ENCODE measurements around the gene TLN1. TPM values are rescaled to one million over a fixed set of nuclear protein-coding genes. Genes with fewer than 3 reads are reported as not detected.

The TLN1 gene
- total and polyA plus RNA-seq, 2 donors (not counting 1 experiment from before 2014, with no cell fraction given) = 102 to 280 TPM

GRCh38 chr9:35660966-35661415 is 71.0 kb downstream of the TLN1 start:
- no peak overlapping the region for H3K4me2 ChIP-seq (replicated peaks; ENCODE audit: low read depth, low read length, poor library complexity, severe bottlenecking)

More at GRCh38 chr9:35660966-35661415, 71.0 kb downstream of the TLN1 start:
- peaks cover 22% of the 10 kb centered on the region for H3K79me2 ChIP-seq (ENCODE audit: control insufficient read depth, insufficient read depth, low read length)
- H3K4me1 ChIP-seq (ENCODE audit: control insufficient read depth in 2 of 2, insufficient read depth in 2 of 2, low read length in 2 of 2) = peaks cover 51 to 79% of the 10 kb centered on the region in 2 donors
- TF ChIP-seq CTCF (IDR thresholded peaks at IDR 0.05) (no peak), EZH2 (IDR thresholded peaks at IDR 0.05; ENCODE audit: borderline replicate concordance, insufficient read depth, low read depth, low read length, poor library complexity, severe bottlenecking) (no peak)
- no peaks in the 10 kb centered on the region for H4K20me1 ChIP-seq (ENCODE audit: control insufficient read depth, insufficient read depth, low read length, poor library complexity, severe bottlenecking)
- no peaks in the 10 kb centered on the region for H3K27me3 Mint-ChIP-seq
- ATAC-seq (ENCODE audit: low read depth) (no peak), DNase-seq (no peak)
- H3K4me3 ChIP-seq (ENCODE audit: control extremely low read depth in 1 of 5, extremely low read depth in 1 of 5, insufficient read depth in 1 of 5, low read depth in 2 of 5, low read length in 4 of 5) = no peak overlapping the region
- peaks cover 0 to 3% (median 0%) of the 10 kb centered on the region in 3 donors for H3K9me3 ChIP-seq (ENCODE audit: control extremely low read depth in 1 of 3, control insufficient read depth in 2 of 3, insufficient read depth in 1 of 3, low read length in 2 of 3)
- H3K27ac ChIP-seq (ENCODE audit: low read length in 2 of 2) = peak overlapping the region in 1 of 2 donors; percentile 69
- H3K36me3 ChIP-seq (replicated peaks in 1 of 2; ENCODE audit: control extremely low read depth in 1 of 2, control insufficient read depth in 1 of 2, extremely low read depth in 1 of 2, insufficient read depth in 2 of 2, low read length in 1 of 2) = peaks cover 0 to 14% of the 10 kb centered on the region in 2 experiments
- peak overlapping the region; percentile 70 for H3K27ac Mint-ChIP-seq
- H3K4me1 Mint-ChIP-seq = peaks cover 78% of the 10 kb centered on the region
- H3K9ac ChIP-seq (ENCODE audit: low read length) = no peak overlapping the region
- no peaks in the 10 kb centered on the region for H3K27me3 ChIP-seq (replicated peaks in 1 of 4; ENCODE audit: control extremely low read depth in 1 of 4, control insufficient read depth in 3 of 4, insufficient read depth in 4 of 4, low read length in 3 of 4)
- CTCF ChIA-PET = interaction anchor here (0.9 to 15.0 kb wide), 12 partner anchors 8 to 221 kb away, joined by 3 to 268 read pairs (median 6); partner anchors contain the start of genes CD72 and SIT1
- 91% methylated on average over 5 of the region's 9 CpGs for WGBS (ENCODE audit: insufficient coverage)
- peak overlapping the region; percentile 94 for H3K4me3 Mint-ChIP-seq
- intact Hi-C loops (cut with micrococcal nuclease) = no loop called here
- H3K9me3 Mint-ChIP-seq (ENCODE audit: insufficient read depth) = no peaks in the 10 kb centered on the region
- no peak overlapping the region for H2AFZ ChIP-seq (ENCODE audit: insufficient read depth, low read depth, low read length, poor library complexity, severe bottlenecking)
- POLR2A ChIA-PET = interaction anchor here (1.0 to 2.0 kb wide), 3 partner anchors 18 to 59 kb away, joined by 3 to 8 read pairs (median 3); no protein-coding TSS in a partner anchor
